ENCODE data around the gene LAD1. TPM values are rescaled to one million over a fixed set of nuclear protein-coding genes. Genes with fewer than 3 reads are reported as not detected.

Gene LAD1
- polyA plus RNA-seq, 3 donors: not detected

- WGBS (ENCODE audit: insufficient coverage): 82% methylated on average over 7 of the region's 7 CpGs
- peaks cover 7 to 15% (median 9%) of the 10 kb centered on the region in 3 donors for H3K27me3 Mint-ChIP-seq (ENCODE audit: low read depth in 3 of 3)
- no peaks in the 10 kb centered on the region for H3K36me3 Mint-ChIP-seq
- no peak overlapping the region for H3K4me2 ChIP-seq (replicated peaks; ENCODE audit: extremely low read depth, low read length, poor library complexity, severe bottlenecking)
- no peaks in the 10 kb centered on the region for H3K27me3 ChIP-seq (ENCODE audit: control insufficient read depth in 2 of 2, insufficient read depth in 2 of 2, low read length in 2 of 2)
- no peak overlapping the region for H2AFZ ChIP-seq (ENCODE audit: insufficient read depth, low read depth, low read length, poor library complexity, severe bottlenecking)
- H3K27ac ChIP-seq (ENCODE audit: low read depth in 1 of 2, low read length in 2 of 2): no peak overlapping the region
- no peak for TF ChIP-seq CTCF (IDR thresholded peaks at IDR 0.05)
- H3K4me1 ChIP-seq (ENCODE audit: control insufficient read depth in 1 of 2, insufficient read depth in 2 of 2, low read length in 2 of 2): no peaks in the 10 kb centered on the region
- no peak overlapping the region for H3K4me3 Mint-ChIP-seq
- intact Hi-C loops (cut with micrococcal nuclease): no loop called here
- peak overlapping the region in 1 of 7 donors; percentile 44 for H3K27ac Mint-ChIP-seq
- H4K20me1 ChIP-seq (ENCODE audit: insufficient read depth, low read length): no peaks in the 10 kb centered on the region
- peaks cover 0 to 1% (median 0%) of the 10 kb centered on the region in 7 donors for H3K9me3 Mint-ChIP-seq
- no peak for DNase-seq
- H3K9ac ChIP-seq (ENCODE audit: insufficient read depth, low read length, poor library complexity, severe bottlenecking): no peak overlapping the region
- no peak overlapping the region for H3K4me3 ChIP-seq (replicated peaks in 1 of 3; ENCODE audit: low read depth in 2 of 3, low read length in 3 of 3)
- no peaks in the 10 kb centered on the region for H3K79me2 ChIP-seq (ENCODE audit: insufficient read depth, low read length)
- no peaks in the 10 kb centered on the region for H3K36me3 ChIP-seq (replicated peaks in 1 of 2; ENCODE audit: control insufficient read depth in 1 of 2, insufficient read depth in 2 of 2, low read length in 2 of 2)
- H3K9me3 ChIP-seq (replicated peaks in 1 of 2; ENCODE audit: control insufficient read depth in 1 of 2, insufficient read depth in 1 of 2, low read length in 2 of 2): no peaks in the 10 kb centered on the region
- no peaks in the 10 kb centered on the region for H3K4me1 Mint-ChIP-seq
Measured at GRCh38 chr1:201366696-201367095, 32.4 kb downstream of the LAD1 start.

- TF ChIP-seq CTCF (IDR thresholded peaks at IDR 0.05): no peak
- no peak for DNase-seq
- no peaks in the 10 kb centered on the region for H3K4me1 Mint-ChIP-seq
Measured at GRCh38 chr1:201365251-201365650, 33.9 kb downstream of the LAD1 start.

More at GRCh38 chr1:201365251-201365650, 33.9 kb downstream of the LAD1 start:
- H3K9me3 Mint-ChIP-seq: peaks cover 0 to 1% (median 0%) of the 10 kb centered on the region in 7 donors
- no peak overlapping the region for H3K27ac Mint-ChIP-seq
- H3K4me3 Mint-ChIP-seq: no peak overlapping the region
- no peaks in the 10 kb centered on the region for H3K36me3 Mint-ChIP-seq
- no peak overlapping the region for H3K4me2 ChIP-seq (replicated peaks; ENCODE audit: extremely low read depth, low read length, poor library complexity, severe bottlenecking)
- no peaks in the 10 kb centered on the region for H3K9me3 ChIP-seq (replicated peaks in 1 of 2; ENCODE audit: control insufficient read depth in 1 of 2, insufficient read depth in 1 of 2, low read length in 2 of 2)
- H3K9ac ChIP-seq (ENCODE audit: insufficient read depth, low read length, poor library complexity, severe bottlenecking): no peak overlapping the region
- H4K20me1 ChIP-seq (ENCODE audit: insufficient read depth, low read length): no peaks in the 10 kb centered on the region
- no peaks in the 10 kb centered on the region for H3K27me3 ChIP-seq (ENCODE audit: control insufficient read depth in 2 of 2, insufficient read depth in 2 of 2, low read length in 2 of 2)
- no peak overlapping the region for H3K4me3 ChIP-seq (replicated peaks in 1 of 3; ENCODE audit: low read depth in 2 of 3, low read length in 3 of 3)
- no peaks in the 10 kb centered on the region for H3K4me1 ChIP-seq (ENCODE audit: control insufficient read depth in 1 of 2, insufficient read depth in 2 of 2, low read length in 2 of 2)
- WGBS (ENCODE audit: insufficient coverage): 92% methylated on average over 4 of the region's 11 CpGs
- no peaks in the 10 kb centered on the region for H3K79me2 ChIP-seq (ENCODE audit: insufficient read depth, low read length)
- no peak overlapping the region for H3K27ac ChIP-seq (ENCODE audit: low read depth in 1 of 2, low read length in 2 of 2)
- intact Hi-C loops (cut with micrococcal nuclease): no loop called here
- peaks cover 4 to 14% (median 6%) of the 10 kb centered on the region in 3 donors for H3K27me3 Mint-ChIP-seq (ENCODE audit: low read depth in 3 of 3)
- no peak overlapping the region for H2AFZ ChIP-seq (ENCODE audit: insufficient read depth, low read depth, low read length, poor library complexity, severe bottlenecking)
- H3K36me3 ChIP-seq (replicated peaks in 1 of 2; ENCODE audit: control insufficient read depth in 1 of 2, insufficient read depth in 2 of 2, low read length in 2 of 2): no peaks in the 10 kb centered on the region

All from CD14-positive monocyte (primary cell).